Breast epithelium (tissue), 3 donors: ENCODE data around the gene FTO.

Experiments
- POLR2A ChIP-seq: fragments of 450-650 bp; IDR thresholded peaks from one replicate; pipeline ENCODE4 v1.6.1; 2016; ENCODE audit warnings: antibody characterized with exemption, mild to moderate bottlenecking, moderate library complexity
- POLR2AphosphoS5 ChIP-seq, 3 donors: sonication (generic); formaldehyde crosslinking; IDR thresholded peaks; one replicate each; pipeline ENCODE4 v1.6.1; 2017; ENCODE audit warnings: antibody characterized with exemption in 3 of 3
- TF ChIP-seq, protein P1 (sequence below), 3 donors: fragments of 450-650 bp; IDR thresholded peaks; one replicate each; pipeline ENCODE4 v1.5.1; 2016 to 2017; ENCODE audit warnings: antibody characterized with exemption in 3 of 3, mild to moderate bottlenecking in 3 of 3, moderate library complexity in 3 of 3

DNA sequence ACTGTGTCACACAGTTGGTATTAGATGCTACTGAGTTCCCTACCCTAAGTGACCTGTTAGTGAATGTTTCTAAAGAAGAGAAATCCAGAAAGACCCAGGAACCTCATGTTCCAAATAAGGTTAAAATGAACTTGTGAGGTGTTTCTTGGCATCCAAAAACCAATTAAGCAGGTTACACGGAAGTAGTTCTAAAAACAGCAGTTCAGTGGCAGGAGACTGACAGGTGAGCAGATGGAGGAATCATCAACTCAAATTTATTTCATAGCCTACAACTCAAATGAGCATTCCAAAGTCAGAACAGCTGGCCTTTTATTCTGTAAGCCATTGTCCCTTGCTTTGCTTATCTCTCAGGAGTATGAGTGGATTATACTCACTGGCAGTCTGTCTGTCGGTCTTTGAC is 394.3 kb downstream of the FTO start:
- TF ChIP-seq, protein P1, sequence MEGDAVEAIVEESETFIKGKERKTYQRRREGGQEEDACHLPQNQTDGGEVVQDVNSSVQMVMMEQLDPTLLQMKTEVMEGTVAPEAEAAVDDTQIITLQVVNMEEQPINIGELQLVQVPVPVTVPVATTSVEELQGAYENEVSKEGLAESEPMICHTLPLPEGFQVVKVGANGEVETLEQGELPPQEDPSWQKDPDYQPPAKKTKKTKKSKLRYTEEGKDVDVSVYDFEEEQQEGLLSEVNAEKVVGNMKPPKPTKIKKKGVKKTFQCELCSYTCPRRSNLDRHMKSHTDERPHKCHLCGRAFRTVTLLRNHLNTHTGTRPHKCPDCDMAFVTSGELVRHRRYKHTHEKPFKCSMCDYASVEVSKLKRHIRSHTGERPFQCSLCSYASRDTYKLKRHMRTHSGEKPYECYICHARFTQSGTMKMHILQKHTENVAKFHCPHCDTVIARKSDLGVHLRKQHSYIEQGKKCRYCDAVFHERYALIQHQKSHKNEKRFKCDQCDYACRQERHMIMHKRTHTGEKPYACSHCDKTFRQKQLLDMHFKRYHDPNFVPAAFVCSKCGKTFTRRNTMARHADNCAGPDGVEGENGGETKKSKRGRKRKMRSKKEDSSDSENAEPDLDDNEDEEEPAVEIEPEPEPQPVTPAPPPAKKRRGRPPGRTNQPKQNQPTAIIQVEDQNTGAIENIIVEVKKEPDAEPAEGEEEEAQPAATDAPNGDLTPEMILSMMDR (IDR thresholded peaks at IDR 0.05), result no peak
- TF ChIP-seq POLR2A, result no peak
- no peak for TF ChIP-seq POLR2AphosphoS5 (IDR thresholded peaks at IDR 0.05)
